H9 (cell line): ENCODE results near the gene GSTM3. TPM values are rescaled to one million over a fixed set of nuclear protein-coding genes. Genes with fewer than 3 reads are reported as not detected.

Source experiments
- DNase-seq: peaks from one replicate; pipeline ENCODE4 v3.0.0-alpha.2; 2017
- H2AFZ ChIP-seq: one replicate; pipeline ENCODE4 v1.6.1; 2013; ENCODE audit warnings: mild to moderate bottlenecking, low read length, control low read depth, moderate library complexity
- H2AK5ac ChIP-seq: 2 replicates; pipeline ENCODE4 v1.6.1; 2013; ENCODE audit warnings: low read length, control low read depth, mixed read lengths; ENCODE audit not compliant: insufficient read length
- H2BK120ac ChIP-seq: one replicate; pipeline ENCODE4 v1.6.1; 2013; ENCODE audit warnings: low read depth, mild to moderate bottlenecking, low read length, control low read depth, inconsistent platforms; ENCODE audit not compliant: poor library complexity, severe bottlenecking
- H2BK12ac ChIP-seq: 2 replicates; pipeline ENCODE4 v1.6.1; 2013; ENCODE audit warnings: low read length, control low read depth, mixed read lengths, low read depth; ENCODE audit not compliant: insufficient read length
- H2BK15ac ChIP-seq: 2 replicates; pipeline ENCODE4 v1.6.1; 2013; ENCODE audit warnings: low read depth, low read length, control low read depth
- H2BK20ac ChIP-seq: one replicate; pipeline ENCODE4 v1.6.1; 2013; ENCODE audit warnings: low read depth, mild to moderate bottlenecking, low read length, control low read depth, inconsistent platforms; ENCODE audit not compliant: poor library complexity, severe bottlenecking
- H2BK5ac ChIP-seq: 2 replicates; pipeline ENCODE4 v1.6.1; 2013; ENCODE audit warnings: low read length, control low read depth, mixed read lengths; ENCODE audit not compliant: insufficient read length
- H3K14ac ChIP-seq: 2 replicates; pipeline ENCODE4 v1.6.1; 2013; ENCODE audit warnings: low read length, control low read depth; ENCODE audit not compliant: insufficient read depth
- H3K18ac ChIP-seq: 2 replicates; pipeline ENCODE4 v1.6.1; 2013; ENCODE audit warnings: low read depth, mild to moderate bottlenecking, mixed read lengths, low read length, control low read depth; ENCODE audit not compliant: insufficient read length
- H3K23ac ChIP-seq: 2 replicates; pipeline ENCODE4 v1.6.1; 2013; ENCODE audit warnings: low read length, control low read depth, mixed read lengths, low read depth; ENCODE audit not compliant: insufficient read length
- H3K23me2 ChIP-seq: 2 replicates; pipeline ENCODE4 v1.6.1; 2013; ENCODE audit warnings: low read depth, mild to moderate bottlenecking, mixed read lengths, low read length, control low read depth; ENCODE audit not compliant: insufficient read length, poor library complexity, severe bottlenecking
- H3K27ac ChIP-seq: 2 replicates; pipeline ENCODE4 v1.5.1; 2013; ENCODE audit warnings: low read length, control low read depth, mixed read lengths, low read depth; ENCODE audit not compliant: insufficient read length
- H3K27me3 ChIP-seq: 2 replicates; pipeline ENCODE4 v1.6.1; 2013; ENCODE audit warnings: low read length, control low read depth, inconsistent platforms; ENCODE audit not compliant: insufficient read depth
- H3K4ac ChIP-seq: 2 replicates; pipeline ENCODE4 v1.6.1; 2013; ENCODE audit warnings: low read depth, mild to moderate bottlenecking, control low read depth, inconsistent platforms, low read length, moderate library complexity
- H3K4me1 ChIP-seq: 2 replicates; pipeline ENCODE4 v1.6.1; 2013; ENCODE audit warnings: low read length, control low read depth, inconsistent platforms; ENCODE audit not compliant: insufficient read depth
- H3K4me2 ChIP-seq: 2 replicates; pipeline ENCODE4 v1.6.1; 2013; ENCODE audit warnings: low read length, control low read depth, mixed read lengths; ENCODE audit not compliant: insufficient read length, insufficient read depth
- H3K56ac ChIP-seq: 2 replicates; pipeline ENCODE4 v1.6.1; 2013; ENCODE audit warnings: low read depth, mild to moderate bottlenecking, mixed read lengths, low read length, control low read depth; ENCODE audit not compliant: insufficient read length
- H3K79me1 ChIP-seq: 2 replicates; pipeline ENCODE4 v1.6.1; 2013; ENCODE audit warnings: low read depth, mild to moderate bottlenecking, moderate library complexity, low read length, control low read depth, inconsistent platforms; ENCODE audit not compliant: insufficient read depth, poor library complexity, severe bottlenecking
- H3K79me2 ChIP-seq: 2 replicates; pipeline ENCODE4 v1.6.1; 2013; ENCODE audit warnings: low read length, control low read depth, inconsistent platforms; ENCODE audit not compliant: insufficient read depth
- H3K9ac ChIP-seq: 2 replicates; pipeline ENCODE4 v1.6.1; 2013; ENCODE audit warnings: low read length, control low read depth, mixed read lengths; ENCODE audit not compliant: insufficient read length; ENCODE audit errors: extremely low read depth
- H3K9me3 ChIP-seq: one replicate; pipeline ENCODE4 v1.6.1; 2013; ENCODE audit warnings: low read depth, low read length, inconsistent platforms; ENCODE audit not compliant: control insufficient read depth
- H3T11ph ChIP-seq: one replicate; pipeline ENCODE4 v1.6.1; 2013; ENCODE audit warnings: mild to moderate bottlenecking, low read length, control low read depth, inconsistent platforms
- H4K20me1 ChIP-seq: one replicate; pipeline ENCODE4 v1.6.1; 2013; ENCODE audit not compliant: control insufficient read depth, insufficient read length, insufficient read depth
- H4K5ac ChIP-seq: 2 replicates; pipeline ENCODE4 v1.6.1; 2013; ENCODE audit warnings: low read depth, mild to moderate bottlenecking, mixed read lengths, low read length, control low read depth; ENCODE audit not compliant: insufficient read length
- H4K8ac ChIP-seq: replicated peaks from 2 replicates; pipeline ENCODE4 v1.6.1; 2013; ENCODE audit warnings: low read length, control low read depth, mixed read lengths, low read depth; ENCODE audit not compliant: insufficient read length
- H4K91ac ChIP-seq: 2 replicates; pipeline ENCODE4 v1.6.1; 2013; ENCODE audit warnings: low read depth, mild to moderate bottlenecking, moderate library complexity, mixed read lengths, low read length, control low read depth; ENCODE audit not compliant: insufficient read length
- H3K27ac Mint-ChIP-seq, 3 experiments: 2 replicates in 2 of 3; 3 replicates in 1 of 3; pipeline ENCODE4 v1.8.0; 2020 to 2021; ENCODE audit warnings: mixed read lengths in 3 of 3, mild to moderate bottlenecking in 1 of 3, moderate library complexity in 1 of 3
- H3K27me3 Mint-ChIP-seq: 2 replicates; pipeline ENCODE4 v1.8.0; 2021; ENCODE audit warnings: low read depth, mild to moderate bottlenecking, moderate library complexity, mixed read lengths
- H3K36me3 Mint-ChIP-seq, 3 experiments: 2 replicates in 2 of 3; 3 replicates in 1 of 3; pipeline ENCODE4 v1.8.0; 2020 to 2021; ENCODE audit warnings: low read depth in 3 of 3, mixed read lengths in 3 of 3; ENCODE audit not compliant: insufficient read depth in 1 of 3
- H3K4me1 Mint-ChIP-seq, 2 experiments: 2 replicates each; pipeline ENCODE4 v1.8.0; 2020; ENCODE audit warnings: mixed read lengths in 2 of 2
- H3K4me3 Mint-ChIP-seq, 2 experiments: 2 replicates in 1 of 2; 3 replicates in 1 of 2; pipeline ENCODE4 v1.8.0; 2020 to 2021; ENCODE audit warnings: mild to moderate bottlenecking in 2 of 2, mixed read lengths in 2 of 2, moderate library complexity in 1 of 2
- H3K9me3 Mint-ChIP-seq, 2 experiments: 2 replicates in 1 of 2; 3 replicates in 1 of 2; pipeline ENCODE4 v1.8.0; 2020; ENCODE audit warnings: mild to moderate bottlenecking in 2 of 2, mixed read lengths in 2 of 2, moderate library complexity in 1 of 2
- CTCF ChIP-seq: fragments of 200-600 bp; sonication (generic); conservative IDR thresholded peaks from 3 replicates; pipeline ENCODE4 v1.8.0; 2021; ENCODE audit warnings: antibody characterized with exemption, mild to moderate bottlenecking
- WGBS: extraction: QIAGEN DNeasy Blood & Tissue Kit; methylation state at CpG from one replicate; pipeline ENCODE4 v1.1.7; 2013; ENCODE audit warnings: missing lambda C conversion rate, low lambda C conversion rate, mixed read lengths; ENCODE audit not compliant: insufficient read length; ENCODE audit errors: extremely low coverage; 5-methylcytosine and 5-hydroxymethylcytosine counted together
- total RNA-seq: library from RNA; stranded (reverse); gene quantifications from 2 replicates; pipeline ENCODE4 v1.2.1, GENCODE V29; 2021

GSTM3 gene
- total RNA-seq, 1 experiment from 2014 or later = 3.5 TPM

GRCh38 chr1:109768820-109769219 lies 28.0 kb upstream of the GSTM3 start:
- Histone ChIP-seq H4K91ac (no peak overlapping the region), H2BK20ac (no peak overlapping the region), H2BK12ac (no peak overlapping the region), H2AK5ac (no peak overlapping the region), H2BK5ac (no peak overlapping the region), H3K27ac (no peak overlapping the region), H2BK15ac (no peak overlapping the region), H4K5ac (no peak overlapping the region), H3K4me2 (no peak overlapping the region), H3K79me1 (no peaks in the 10 kb centered on the region), H3K4me1 (no peaks in the 10 kb centered on the region), H3K79me2 (no peaks in the 10 kb centered on the region), H3K18ac (no peak overlapping the region), H3K27me3 (no peaks in the 10 kb centered on the region), H2BK120ac (no peak overlapping the region), H4K8ac (no peak overlapping the region), H3T11ph (no peak overlapping the region), H3K4ac (no peak overlapping the region), H3K23me2 (no peaks in the 10 kb centered on the region), H3K56ac (no peak overlapping the region), H4K20me1 (no peaks in the 10 kb centered on the region), H3K9me3 (no peaks in the 10 kb centered on the region), H3K9ac (no peak overlapping the region), H3K14ac (no peak overlapping the region), H3K23ac (no peak overlapping the region), H2AFZ (no peak overlapping the region)
- DNase-seq = no peak
- no peaks in the 10 kb centered on the region for H3K36me3 Mint-ChIP-seq
- H3K4me1 Mint-ChIP-seq = peaks cover 0 to 1% of the 10 kb centered on the region in 2 experiments; a peak in 1 of 4 replicates
- no peaks in the 10 kb centered on the region for H3K9me3 Mint-ChIP-seq
- no peak for TF ChIP-seq CTCF
- peaks cover 15% of the 10 kb centered on the region for H3K27me3 Mint-ChIP-seq
- no peak overlapping the region for H3K4me3 Mint-ChIP-seq
- H3K27ac Mint-ChIP-seq = no peak overlapping the region
- no CpG with 5 or more reads among the region's 7 CpGs for WGBS
